ENCODE results near the gene AKAP13.

- no peak for TF ChIP-seq MAX (IDR thresholded peaks at IDR 0.05)
- TF ChIP-seq EGR1 (IDR thresholded peaks at IDR 0.05) = no peak
- no peak for TF ChIP-seq FOXM1 (IDR thresholded peaks at IDR 0.05; ENCODE audit: borderline replicate concordance, low read depth)
These were observed 72.9 kb downstream of the AKAP13 start for GRCh38 chr15:85453144-85453872.
